MM.1S (cell line): ENCODE measurements around the gene DHX8.

ENCODE experiments used
- DNase-seq: peaks from one replicate; pipeline ENCODE4 v3.0.0-alpha.2; 2015
- H2AFZ ChIP-seq: fragments of 300-600 bp; sonication (generic); 2 replicates; pipeline ENCODE4 v1.6.0; 2016; ENCODE audit warnings: antibody characterized with exemption, low read length
- H3F3A ChIP-seq: fragments of 300-600 bp; sonication (generic); 2 replicates; pipeline ENCODE4 v1.6.1; 2016; ENCODE audit warnings: mild to moderate bottlenecking, antibody characterized with exemption, low read length, moderate library complexity, mixed read lengths; ENCODE audit not compliant: insufficient read depth
- H3K27ac ChIP-seq: fragments of 300-600 bp; sonication (generic); 2 replicates; pipeline ENCODE4 v1.5.1; 2016; ENCODE audit warnings: mild to moderate bottlenecking, low read length
- H3K27me3 ChIP-seq: fragments of 300-600 bp; sonication (generic); replicated peaks from 2 replicates; pipeline ENCODE4 v1.6.0; 2016; ENCODE audit warnings: low read length; ENCODE audit not compliant: insufficient read depth
- H3K36me3 ChIP-seq: fragments of 300-600 bp; sonication (generic); replicated peaks from 2 replicates; pipeline ENCODE4 v1.6.1; 2016; ENCODE audit warnings: mild to moderate bottlenecking, low read length, mixed read lengths; ENCODE audit not compliant: insufficient read depth
- H3K4me1 ChIP-seq: fragments of 300-600 bp; sonication (generic); 2 replicates; pipeline ENCODE4 v1.6.1; 2016; ENCODE audit warnings: low read length, mixed read lengths
- H3K4me2 ChIP-seq: fragments of 300-600 bp; sonication (generic); 2 replicates; pipeline ENCODE4 v1.6.0; 2016; ENCODE audit warnings: low read depth, low read length
- H3K4me3 ChIP-seq: fragments of 300-600 bp; sonication (generic); 2 replicates; pipeline ENCODE4 v1.5.1; 2016; ENCODE audit warnings: low read length, mixed read lengths
- H3K79me2 ChIP-seq: fragments of 300-600 bp; sonication (generic); 2 replicates; pipeline ENCODE4 v1.6.1; 2016; ENCODE audit warnings: mixed run types, low read length, mixed read lengths
- H3K9ac ChIP-seq: fragments of 300-600 bp; sonication (generic); 2 replicates; pipeline ENCODE4 v1.6.1; 2016; ENCODE audit warnings: low read length, mixed read lengths
- H3K9me2 ChIP-seq: fragments of 300-600 bp; sonication (generic); replicated peaks from 2 replicates; pipeline ENCODE4 v1.6.1; 2016; ENCODE audit warnings: mild to moderate bottlenecking, low read length, mixed read lengths; ENCODE audit not compliant: insufficient read depth
- H3K9me3 ChIP-seq: fragments of 300-600 bp; sonication (generic); replicated peaks from 2 replicates; pipeline ENCODE4 v1.6.1; 2016; ENCODE audit warnings: mild to moderate bottlenecking, low read length, mixed read lengths; ENCODE audit not compliant: insufficient read depth
- H4K20me1 ChIP-seq: fragments of 300-600 bp; sonication (generic); 2 replicates; pipeline ENCODE4 v1.6.1; 2016; ENCODE audit warnings: mild to moderate bottlenecking, low read length, moderate library complexity, mixed read lengths; ENCODE audit not compliant: insufficient read depth
- CTCF ChIP-seq: fragments of 300-600 bp; sonication (generic); IDR thresholded peaks from 2 replicates; pipeline ENCODE4 v1.5.1; 2016; ENCODE audit warnings: antibody characterized with exemption, low read length, mixed read lengths
- EZH2 ChIP-seq: fragments of 300-600 bp; sonication (generic); optimal IDR thresholded peaks from 2 replicates; pipeline ENCODE3; 2017; ENCODE audit warnings: low read depth, mild to moderate bottlenecking, antibody characterized with exemption, low read length, mixed read lengths
- EZH2phosphoT487 ChIP-seq: fragments of 300-600 bp; sonication (generic); IDR thresholded peaks from 2 replicates; pipeline ENCODE4 v1.6.1; 2018; ENCODE audit warnings: antibody characterized with exemption, low read length

DHX8 gene

GRCh38 chr17:43558805-43559160 lies 75.0 kb downstream of the DHX8 start:
- Histone ChIP-seq H3K79me2 (no peaks in the 10 kb centered on the region), H3K27ac (no peak overlapping the region), H3K36me3 (no peaks in the 10 kb centered on the region), H3K4me1 (no peaks in the 10 kb centered on the region), H4K20me1 (no peaks in the 10 kb centered on the region), H3K9ac (no peak overlapping the region), H3K9me2 (no peaks in the 10 kb centered on the region), H3K4me3 (no peak overlapping the region), H2AFZ (no peak overlapping the region), H3K27me3 (peaks cover 61% of the 10 kb centered on the region), H3K9me3 (no peaks in the 10 kb centered on the region), H3K4me2 (no peak overlapping the region), H3F3A (no peaks in the 10 kb centered on the region)
- TF ChIP-seq EZH2 (no peak), EZH2phosphoT487 (no peak)
- no peak for DNase-seq

- H4K20me1 ChIP-seq: no peaks in the 10 kb centered on the region
- H3K79me2 ChIP-seq: no peaks in the 10 kb centered on the region
- no peaks in the 10 kb centered on the region for H3K9me3 ChIP-seq
- no peak overlapping the region for H3K27ac ChIP-seq
- DNase-seq: no peak
- no peak overlapping the region for H3K4me2 ChIP-seq
- no peak overlapping the region for H3K4me3 ChIP-seq
- no peak overlapping the region for H2AFZ ChIP-seq
- H3K9ac ChIP-seq: no peak overlapping the region
- no peaks in the 10 kb centered on the region for H3K4me1 ChIP-seq
- no peak for TF ChIP-seq EZH2
- no peak for TF ChIP-seq EZH2phosphoT487
- TF ChIP-seq CTCF: no peak
- H3K27me3 ChIP-seq: peaks cover 60% of the 10 kb centered on the region
- H3F3A ChIP-seq: no peaks in the 10 kb centered on the region
- H3K36me3 ChIP-seq: no peaks in the 10 kb centered on the region
- no peaks in the 10 kb centered on the region for H3K9me2 ChIP-seq
These were observed 75.5 kb downstream of the DHX8 start for GRCh38 chr17:43559161-43559816.

GRCh38 chr17:43560461-43561427 lies 77.0 kb downstream of the DHX8 start:
- no peak overlapping the region for H3K4me2 ChIP-seq
- H3K4me3 ChIP-seq: no peak overlapping the region
- H3K9me3 ChIP-seq: no peaks in the 10 kb centered on the region
- no peaks in the 10 kb centered on the region for H3K4me1 ChIP-seq
- no peaks in the 10 kb centered on the region for H3K9me2 ChIP-seq
- no peaks in the 10 kb centered on the region for H3F3A ChIP-seq
- peaks cover 48% of the 10 kb centered on the region for H3K27me3 ChIP-seq
- no peaks in the 10 kb centered on the region for H4K20me1 ChIP-seq
- no peaks in the 10 kb centered on the region for H3K36me3 ChIP-seq
- no peak overlapping the region for H3K9ac ChIP-seq
- no peak for TF ChIP-seq EZH2
- TF ChIP-seq CTCF: no peak
- no peak for TF ChIP-seq EZH2phosphoT487
- H2AFZ ChIP-seq: no peak overlapping the region
- no peak overlapping the region for H3K27ac ChIP-seq
- no peak for DNase-seq
- H3K79me2 ChIP-seq: no peaks in the 10 kb centered on the region
